Measurements from ENCODE around the gene ADORA1. TPM values are rescaled to one million over a fixed set of nuclear protein-coding genes. Genes with fewer than 3 reads are reported as not detected.

Gene ADORA1
- total and polyA plus RNA-seq, 8 donors: 1.6 to 18.7 (median 9.3) TPM

GRCh38 chr1:203142124-203142523 is 14.6 kb downstream of the ADORA1 start:
- H3K9me3 ChIP-seq: no peaks in the 10 kb centered on the region
- no peak for ATAC-seq
- H3K4me3 ChIP-seq: no peak overlapping the region
- H3K27me3 ChIP-seq: peaks cover 0 to 9% of the 10 kb centered on the region in 2 donors
- DNase-seq: no peak
- H3K36me3 ChIP-seq: no peaks in the 10 kb centered on the region
- intact Hi-C loops (cut with DNase I): no loop called here
- no peak overlapping the region for H3K27ac ChIP-seq
- H3K4me1 ChIP-seq: no peaks in the 10 kb centered on the region
- no peak for TF ChIP-seq CTCF (IDR thresholded peaks at IDR 0.05)

- no peak for TF ChIP-seq CTCF (IDR thresholded peaks at IDR 0.05)
- intact Hi-C loops (cut with DNase I): no loop called here
- Histone ChIP-seq H3K4me1 (no peaks in the 10 kb centered on the region), H3K9me3 (no peaks in the 10 kb centered on the region), H3K27ac (no peak overlapping the region), H3K36me3 (no peaks in the 10 kb centered on the region), H3K4me3 (no peak overlapping the region), H3K27me3 (peaks cover 0 to 2% of the 10 kb centered on the region in 2 donors)
- ATAC-seq: no peak
- no peak for DNase-seq
Observed at GRCh38 chr1:203142684-203143408, 15.3 kb downstream of the ADORA1 start.

- H3K27me3 ChIP-seq: no peaks in the 10 kb centered on the region
- no peak overlapping the region for H3K4me3 ChIP-seq
- ATAC-seq (no peak), DNase-seq (no peak)
- no peak overlapping the region for H3K27ac ChIP-seq
- intact Hi-C loops (cut with DNase I): no loop called here
- no peaks in the 10 kb centered on the region for H3K4me1 ChIP-seq
- H3K36me3 ChIP-seq: no peaks in the 10 kb centered on the region
- no peak for TF ChIP-seq CTCF (IDR thresholded peaks at IDR 0.05)
- no peaks in the 10 kb centered on the region for H3K9me3 ChIP-seq
Observed at GRCh38 chr1:203143641-203144040, 16.1 kb downstream of the ADORA1 start.

- ATAC-seq (no peak), DNase-seq (no peak)
- Histone ChIP-seq H3K27ac (no peak overlapping the region), H3K36me3 (no peaks in the 10 kb centered on the region), H3K4me1 (no peaks in the 10 kb centered on the region), H3K9me3 (no peaks in the 10 kb centered on the region), H3K27me3 (no peaks in the 10 kb centered on the region), H3K4me3 (no peak overlapping the region)
- intact Hi-C loops (cut with DNase I): no loop called here
- TF ChIP-seq CTCF (IDR thresholded peaks at IDR 0.05): no peak
Observed at GRCh38 chr1:203144661-203145060, 17.1 kb downstream of the ADORA1 start.

- ATAC-seq (no peak), DNase-seq (no peak)
- no peaks in the 10 kb centered on the region for H3K4me1 ChIP-seq
- H3K27me3 ChIP-seq: no peaks in the 10 kb centered on the region
- no peaks in the 10 kb centered on the region for H3K9me3 ChIP-seq
- intact Hi-C loops (cut with DNase I): no loop called here
- no peaks in the 10 kb centered on the region for H3K36me3 ChIP-seq
- no peak for TF ChIP-seq CTCF (IDR thresholded peaks at IDR 0.05)
- no peak overlapping the region for H3K4me3 ChIP-seq
- no peak overlapping the region for H3K27ac ChIP-seq
Observed at GRCh38 chr1:203145321-203146041, 18.0 kb downstream of the ADORA1 start.

Data from left lung (tissue), 10 donors.